Stimulated activated CD4-positive, alpha-beta T cell treated with anti-CD3 and anti-CD28 coated beads, Interleukin-1b, Interleukin-23, amount 100 ng/mL, for 24 hours (primary cell): ENCODE data around the gene DIO2.

ENCODE experiments used
- DNase-seq, 4 experiments: peaks; one replicate each; pipeline ENCODE4 v3.0.0-alpha.2; 2020; ENCODE audit warnings: low read depth in 4 of 4, low spot score in 1 of 4

The DIO2 gene

DNA sequence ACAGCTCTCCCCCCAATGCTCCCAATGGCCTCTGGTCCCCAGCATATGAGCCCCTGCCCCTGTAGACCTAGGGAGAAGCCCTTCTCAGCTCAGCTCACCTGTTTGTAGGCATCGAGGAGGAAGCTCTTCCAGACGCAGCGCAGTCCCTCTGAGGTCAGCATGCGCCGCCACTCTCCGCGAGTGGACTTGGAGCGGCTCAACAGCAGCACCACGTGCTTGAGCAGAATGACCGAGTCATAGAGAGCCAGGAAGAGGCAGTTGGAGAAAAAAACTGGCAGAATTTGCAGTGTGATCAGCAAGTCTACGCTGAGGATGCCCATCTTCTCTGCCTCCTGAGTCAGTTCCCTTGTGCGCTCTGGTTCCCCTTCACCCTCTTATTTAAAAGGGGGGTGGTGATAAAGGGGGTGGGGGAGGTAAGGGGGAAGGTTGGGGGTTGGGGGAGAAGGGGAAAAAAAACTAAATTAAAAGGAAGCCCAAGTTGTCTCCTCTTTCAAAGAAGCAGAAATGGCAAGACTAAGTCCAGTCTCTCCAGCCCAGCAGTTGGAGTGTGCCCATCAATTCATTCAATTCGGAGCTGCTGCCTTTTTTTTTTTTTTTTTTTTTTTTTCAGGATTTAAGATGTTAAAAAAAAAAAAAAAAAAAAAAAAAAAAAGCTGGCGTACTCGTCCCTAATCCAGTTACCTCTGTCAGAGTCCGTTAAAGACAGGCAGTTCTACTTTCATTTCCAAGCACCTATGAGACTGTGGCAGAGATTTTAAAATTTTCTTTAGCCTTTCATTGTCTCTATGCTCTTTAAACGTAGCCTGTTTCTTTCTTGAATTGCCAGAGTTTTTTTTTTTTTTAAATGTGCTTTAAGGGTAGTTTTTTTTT is at the start of gene DIO2:
Gene DIO2, minus strand, starts transcription at position 352 of the 870 bp plus-strand sequence. Its CDS starts 32 bp downstream, at position 320.
- DNase-seq, result no peak

DNA sequence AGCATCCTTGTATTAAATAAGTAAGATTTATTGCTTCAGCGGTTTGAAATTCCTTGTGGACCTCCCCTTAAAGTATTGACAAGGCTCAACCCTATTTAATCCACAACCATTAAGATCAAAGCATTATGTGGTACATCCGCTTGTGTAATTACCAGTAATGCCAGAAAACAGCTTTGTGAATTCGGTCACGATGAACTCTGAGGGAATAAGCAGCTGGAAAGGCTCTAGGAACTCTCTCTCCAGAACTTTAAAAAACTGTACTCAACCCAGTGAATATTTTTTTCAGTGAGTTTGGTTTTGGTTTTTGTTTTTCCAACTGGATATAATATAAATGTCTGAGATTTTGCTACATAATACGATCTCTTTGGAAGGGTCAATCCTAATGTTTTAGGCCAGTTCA is 49.3 kb upstream of the DIO2 start:
- DNase-seq, result no peak

DNA sequence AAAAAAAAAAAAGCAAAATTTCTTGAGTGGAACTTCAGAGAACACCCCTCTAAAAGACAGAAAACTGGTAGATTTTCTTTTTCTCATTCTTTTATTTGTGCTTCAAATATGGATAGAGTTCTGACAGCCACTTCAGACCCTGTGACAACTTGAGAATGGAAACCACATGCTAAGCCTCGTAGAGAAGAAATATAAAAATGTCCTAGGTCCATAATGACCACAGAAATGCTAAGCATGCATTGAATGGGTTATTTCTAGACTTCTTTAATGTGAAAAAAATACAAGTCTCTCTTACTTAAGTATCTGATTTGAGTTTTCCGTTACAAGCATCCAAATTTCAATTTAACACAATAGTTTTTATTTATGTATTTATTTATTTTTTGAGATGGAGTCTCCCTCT is 28.3 kb upstream of the DIO2 start:
- no peak for DNase-seq

DNA sequence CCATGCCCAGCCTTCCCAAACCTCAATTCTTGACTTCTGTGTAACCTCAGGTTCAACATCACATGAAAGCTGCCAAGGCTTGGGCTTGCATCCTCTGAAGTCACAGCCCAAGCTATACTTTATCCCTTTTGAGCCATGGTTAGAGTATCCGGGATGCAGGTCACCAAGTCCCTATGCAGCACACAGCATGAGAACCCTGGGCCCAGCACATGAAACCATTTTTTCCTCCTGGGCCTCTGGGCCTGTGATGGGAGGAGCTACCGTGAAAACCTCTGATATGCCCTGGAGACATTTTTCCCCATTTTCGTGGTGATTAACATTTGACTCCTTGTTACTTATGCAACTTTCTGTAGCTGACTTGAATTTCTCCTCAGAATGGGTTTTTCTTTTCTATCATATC is 25.8 kb upstream of the DIO2 start:
- DNase-seq, result no peak

DNA sequence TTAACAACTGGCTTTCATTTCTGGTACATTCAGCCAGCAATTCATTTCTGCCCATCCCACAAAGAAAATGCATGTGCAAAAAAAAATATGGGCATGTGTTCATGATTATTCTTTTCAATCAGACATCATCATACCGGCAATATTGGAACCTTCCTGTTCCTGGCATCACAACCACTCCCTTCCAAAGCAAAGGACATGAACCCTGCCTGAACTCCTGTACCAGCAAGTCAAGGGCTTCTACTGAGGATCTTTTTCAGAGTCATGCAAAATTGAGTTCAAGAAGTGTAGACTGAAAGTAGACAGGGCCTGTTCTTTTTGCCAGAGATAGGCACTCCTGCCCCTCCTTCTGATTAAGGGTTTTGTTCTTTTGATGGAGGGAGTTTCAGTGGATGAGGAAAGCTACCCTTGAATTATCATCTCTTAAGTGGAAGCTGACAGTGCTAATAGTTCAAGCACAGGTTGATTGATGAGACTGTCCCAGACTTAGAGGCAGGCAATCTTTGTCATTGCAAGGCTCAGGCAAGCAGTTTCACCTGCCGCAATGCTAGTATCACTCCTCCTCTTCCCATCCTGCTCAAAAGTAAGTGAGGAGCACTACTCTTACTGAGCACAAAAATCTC is 22.3 kb upstream of the DIO2 start:
- no peak for DNase-seq

DNA sequence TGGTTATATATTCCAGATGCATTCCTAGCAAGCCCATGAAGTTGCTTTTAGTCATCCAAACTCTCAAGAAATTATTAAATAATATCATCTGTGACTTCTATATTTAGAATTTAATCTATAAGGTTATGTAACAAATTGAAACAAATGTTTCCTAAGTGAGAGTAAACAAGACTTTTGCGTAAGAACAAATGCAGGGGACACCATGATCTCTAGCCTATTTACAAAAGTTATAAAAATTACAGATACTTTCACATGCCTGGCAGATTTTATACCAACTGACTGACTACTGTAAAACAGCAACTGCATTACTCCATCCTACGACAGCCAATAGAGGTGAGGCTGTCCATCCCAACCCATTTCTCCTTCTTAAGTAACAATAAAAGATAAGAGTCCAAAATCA is 20.4 kb upstream of the DIO2 start:
- DNase-seq, result no peak

DNA sequence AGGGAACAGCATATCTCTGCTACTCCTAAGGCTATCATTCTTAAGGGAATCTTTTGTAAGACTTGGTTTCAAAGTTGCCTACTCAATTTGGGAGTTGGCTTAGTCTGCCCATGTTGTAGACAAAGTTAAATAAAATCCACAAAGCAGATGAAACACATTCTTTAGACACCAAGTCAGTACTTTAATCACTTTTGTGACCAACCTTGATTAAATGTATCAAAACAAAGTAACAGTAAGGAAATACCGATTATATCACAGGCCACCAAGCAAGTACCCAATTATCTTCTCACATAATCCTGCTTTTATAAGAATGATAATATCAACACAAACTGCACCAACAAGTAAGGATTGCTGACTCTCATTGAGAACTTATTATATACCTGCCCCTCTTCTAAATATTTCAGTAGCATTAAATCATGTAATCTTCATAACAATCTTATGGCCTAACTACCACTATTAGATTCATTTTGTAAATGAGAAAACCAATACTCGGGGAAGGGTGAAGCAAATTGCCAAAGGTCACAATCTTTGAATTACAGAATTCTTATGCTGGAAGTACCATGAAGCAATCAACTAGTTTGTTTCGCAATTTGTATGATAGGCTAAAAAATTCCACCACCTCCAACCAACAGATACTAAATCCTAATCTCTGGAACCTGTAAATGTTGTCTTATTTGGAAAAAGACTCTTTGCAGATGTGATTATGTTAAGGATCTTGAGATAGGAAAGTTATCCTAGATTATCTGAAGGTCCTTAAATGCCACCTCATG is 12.6 kb upstream of the DIO2 start:
- DNase-seq, result no peak

DNA sequence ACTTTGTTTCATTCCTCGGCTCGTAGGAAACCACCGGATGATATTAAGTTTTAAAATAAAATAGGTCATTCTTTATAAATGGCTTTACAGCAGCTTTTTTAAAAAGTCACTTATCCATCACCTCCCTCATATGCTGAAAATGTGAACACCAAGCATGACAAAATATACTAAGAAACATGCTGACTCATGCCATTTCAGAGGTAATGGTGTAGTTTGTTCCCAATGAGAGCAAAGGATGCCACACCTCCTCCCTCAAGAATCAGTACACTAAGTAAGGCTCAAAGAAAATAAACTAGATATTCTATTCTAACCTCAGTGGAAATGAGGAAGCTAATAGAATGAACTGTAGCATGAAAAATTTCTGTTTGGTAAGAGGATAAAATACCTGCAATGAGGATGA is 5.5 kb upstream of the DIO2 start:
- no peak for DNase-seq

DNA sequence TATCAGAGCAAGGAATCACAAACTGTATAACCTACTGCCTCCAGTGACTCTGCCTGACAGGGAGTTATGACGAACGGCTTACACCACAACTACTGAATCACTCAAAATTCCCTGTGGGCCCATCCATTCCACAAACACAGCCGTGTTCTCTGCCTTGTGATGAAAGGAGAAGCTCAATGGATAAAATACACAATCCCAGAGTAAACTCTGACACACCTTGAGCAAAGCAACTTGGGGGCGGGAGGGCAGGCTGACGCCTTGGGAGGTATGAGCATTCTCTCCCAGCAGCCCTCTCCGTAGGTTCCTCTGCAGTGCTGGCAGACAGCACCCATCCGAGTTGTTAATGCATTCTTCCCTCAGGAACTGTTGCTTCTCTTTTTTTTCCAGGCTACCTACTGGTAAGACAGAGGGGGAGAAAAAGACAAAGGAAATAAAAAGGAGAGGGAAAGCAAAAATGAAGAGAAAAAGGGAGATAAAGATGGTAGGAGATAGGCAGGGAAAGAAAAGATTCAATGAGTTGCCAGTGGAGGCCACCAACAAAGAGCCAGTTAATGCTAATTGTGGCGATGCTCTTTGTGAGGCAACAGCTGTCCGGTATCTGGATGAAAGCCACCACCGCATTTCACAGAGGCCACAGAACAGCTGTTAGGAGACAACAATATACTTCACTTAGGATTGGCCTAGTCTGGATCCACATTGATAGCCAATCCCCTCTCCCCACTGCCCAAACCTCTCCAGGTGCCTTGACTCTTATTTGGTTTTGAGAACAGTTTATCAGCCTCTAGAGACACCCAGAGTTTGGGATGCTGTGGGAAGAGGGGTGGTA is 4.7 kb upstream of the DIO2 start:
- DNase-seq, result no peak

DNA sequence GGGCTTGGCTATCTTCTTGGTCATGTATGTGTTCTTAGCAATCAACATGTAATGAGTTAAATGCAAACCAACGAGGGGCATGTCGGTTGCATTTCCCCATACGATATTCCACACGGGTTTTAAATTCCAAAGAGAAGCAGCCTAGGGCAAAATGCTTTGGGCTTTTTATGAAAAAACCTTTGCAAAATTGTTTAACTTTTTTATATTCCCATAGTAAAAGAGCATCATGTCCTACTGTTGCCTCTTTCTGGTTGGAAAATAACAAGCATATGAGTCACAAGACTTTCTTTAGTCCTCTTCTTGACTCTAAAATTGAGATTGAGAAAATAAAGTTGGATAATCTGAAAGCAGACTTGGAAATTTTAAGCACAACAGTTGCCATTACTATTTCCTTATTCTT is 3.8 kb upstream of the DIO2 start:
- DNase-seq, result no peak

DNA sequence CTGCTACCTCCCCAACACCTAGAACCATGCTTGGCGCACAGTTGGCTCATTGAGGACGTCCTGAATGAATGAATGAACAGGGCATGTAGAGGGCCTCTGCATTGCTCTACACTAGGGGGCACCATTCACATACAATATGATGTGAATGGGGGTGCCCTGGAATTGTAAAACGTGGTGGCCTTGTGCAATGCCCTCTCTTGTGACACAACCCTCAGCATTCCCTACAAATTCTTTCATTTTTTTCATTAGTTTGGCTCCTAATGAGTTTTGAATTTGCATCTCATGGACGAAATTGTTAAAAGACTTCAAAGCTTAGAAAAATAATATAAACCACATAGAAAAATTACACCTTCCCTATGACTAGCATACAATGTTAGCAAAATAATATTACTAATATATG is 2.3 kb upstream of the DIO2 start:
- no peak for DNase-seq

DNA sequence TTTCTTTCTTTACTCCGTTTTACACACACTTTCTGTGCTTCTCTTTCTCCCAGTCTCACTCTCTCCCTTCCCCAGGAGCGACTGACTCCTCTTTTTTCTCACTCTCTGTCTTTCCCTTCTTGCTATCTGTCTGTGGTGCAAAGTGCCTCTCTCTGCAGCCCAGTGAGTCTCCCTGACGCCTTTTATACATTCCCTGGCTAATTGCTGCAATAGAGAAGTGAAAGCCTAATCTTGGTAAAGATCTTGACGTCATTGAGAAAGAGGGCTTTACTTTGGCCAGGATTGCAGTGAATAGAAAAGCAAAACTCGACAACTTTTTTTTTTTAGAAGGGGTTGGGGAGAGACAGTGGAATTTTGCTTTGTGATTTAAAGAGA is 706 bp upstream of the DIO2 start:
- DNase-seq, result no peak

DNA sequence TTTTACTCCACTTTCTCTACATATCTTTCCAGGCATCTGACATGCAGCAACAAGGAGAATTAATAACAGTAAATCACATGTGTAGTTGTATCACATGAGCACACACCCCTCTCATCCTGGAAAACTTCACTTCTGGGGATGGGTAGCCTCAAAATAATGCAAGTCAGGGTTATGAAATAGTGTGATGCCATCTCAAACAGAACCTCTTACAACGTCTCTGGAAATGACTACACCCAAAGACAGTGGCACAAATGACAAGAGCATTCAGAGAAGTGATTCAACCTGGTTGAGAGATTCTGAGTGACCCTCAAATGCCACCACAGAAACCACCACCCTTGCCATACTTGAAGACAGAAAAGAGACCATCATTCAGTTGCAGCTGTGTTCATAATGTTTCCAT is 2.8 kb downstream of the DIO2 start:
- DNase-seq, result no peak

DNA sequence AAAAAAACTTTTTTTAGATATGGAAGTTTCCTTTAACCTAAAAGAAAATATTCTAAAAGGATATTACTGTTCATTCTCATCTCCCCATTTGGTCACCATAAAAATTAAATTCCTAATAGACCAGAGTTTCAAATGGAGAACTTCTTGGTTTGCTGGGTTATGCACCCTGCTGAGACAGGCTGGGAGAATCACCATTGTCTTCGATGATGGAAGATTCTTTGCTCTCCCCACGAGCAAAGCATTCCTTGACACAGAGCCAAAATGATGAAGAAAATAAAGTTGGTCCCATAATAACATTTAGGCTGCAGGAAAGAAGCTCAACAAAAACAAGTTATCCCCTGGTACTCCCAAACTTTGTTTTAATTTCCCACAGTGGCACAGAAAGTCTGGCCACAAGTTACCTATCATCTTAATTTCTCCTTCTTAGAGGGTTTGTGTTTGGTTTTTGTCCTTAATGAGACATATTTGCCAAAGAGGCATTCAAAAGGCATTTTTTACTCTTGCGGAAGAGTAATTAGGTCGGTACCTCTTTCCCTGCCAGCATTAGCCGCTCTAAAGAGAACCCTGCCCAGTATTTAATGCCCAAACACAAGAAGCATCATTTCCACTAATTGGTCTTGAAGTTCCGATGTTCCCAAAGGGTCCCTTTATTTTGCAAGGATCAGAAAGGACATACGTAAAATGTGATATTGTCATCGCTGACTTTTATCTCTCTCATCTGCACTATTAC is 4.8 kb downstream of the DIO2 start:
- no peak for DNase-seq

DNA sequence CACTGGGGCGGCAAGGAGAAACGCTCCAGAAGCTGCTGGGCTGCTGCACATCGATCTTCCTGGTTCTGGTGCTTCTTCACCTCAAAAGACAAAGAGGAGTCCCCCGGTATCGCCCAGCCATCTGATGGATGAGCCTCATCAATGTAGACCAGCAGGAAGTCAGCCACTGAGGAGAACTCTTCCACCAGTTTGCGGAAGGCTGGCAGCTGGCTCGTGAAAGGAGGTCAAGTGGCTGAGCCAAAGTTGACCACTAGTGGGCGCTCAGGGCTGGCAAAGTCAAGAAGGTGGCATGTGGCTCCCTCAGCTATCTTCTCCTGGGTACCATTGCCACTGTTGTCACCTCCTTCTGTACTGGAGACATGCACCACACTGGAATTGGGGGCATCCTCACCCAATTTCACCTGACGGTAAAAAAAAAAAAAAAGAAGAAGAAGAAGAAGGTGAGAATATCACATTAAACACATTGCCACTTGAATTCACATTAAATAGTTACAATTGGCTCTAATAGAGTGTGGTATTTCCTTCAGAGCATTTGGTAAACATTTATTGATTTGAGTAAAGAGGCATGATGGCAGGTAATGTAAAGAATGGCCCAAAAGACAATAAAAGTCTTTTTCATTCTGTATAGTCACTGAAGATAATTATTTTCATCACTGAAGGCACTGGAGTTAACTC is 8.3 kb downstream of the DIO2 start:
- no peak for DNase-seq

DNA sequence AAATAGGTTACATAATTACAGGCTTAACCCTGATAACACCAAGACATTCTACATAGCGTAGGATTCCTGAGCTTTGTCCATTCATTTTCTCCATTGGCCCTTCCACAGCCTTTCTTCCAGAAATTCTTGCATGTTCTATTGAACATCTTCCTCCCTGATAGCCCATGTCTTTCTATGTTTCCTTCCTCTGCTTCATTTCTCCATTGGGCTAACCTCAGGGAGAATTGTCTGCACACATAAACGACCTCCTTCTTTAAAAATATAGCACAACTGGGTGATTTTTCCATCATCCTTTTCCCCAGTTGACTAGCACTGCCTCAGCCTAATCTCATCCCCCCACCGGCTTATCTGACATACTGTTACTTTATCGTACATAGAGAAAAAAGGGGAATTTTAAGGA is 11.2 kb downstream of the DIO2 start:
- no peak for DNase-seq

DNA sequence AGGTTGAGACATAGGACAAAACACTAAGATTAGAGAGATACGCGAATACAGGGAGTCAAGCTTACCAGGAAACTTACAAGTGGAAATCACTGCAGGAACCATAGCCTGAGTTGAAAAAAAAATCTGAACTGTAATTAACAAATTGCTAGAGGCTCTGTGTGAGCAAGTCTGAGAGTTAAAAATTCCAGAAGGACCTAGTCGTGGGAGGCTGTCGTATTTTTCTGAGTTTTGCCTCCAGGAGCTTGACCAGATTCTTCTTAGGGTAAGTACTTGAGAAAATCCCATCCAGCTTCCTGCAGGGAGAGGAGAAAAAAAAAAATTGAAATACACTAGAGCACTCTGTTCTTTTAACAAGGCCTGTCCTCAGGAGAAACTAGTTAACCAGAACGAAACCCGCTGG is 22.7 kb downstream of the DIO2 start:
- no peak for DNase-seq

DNA sequence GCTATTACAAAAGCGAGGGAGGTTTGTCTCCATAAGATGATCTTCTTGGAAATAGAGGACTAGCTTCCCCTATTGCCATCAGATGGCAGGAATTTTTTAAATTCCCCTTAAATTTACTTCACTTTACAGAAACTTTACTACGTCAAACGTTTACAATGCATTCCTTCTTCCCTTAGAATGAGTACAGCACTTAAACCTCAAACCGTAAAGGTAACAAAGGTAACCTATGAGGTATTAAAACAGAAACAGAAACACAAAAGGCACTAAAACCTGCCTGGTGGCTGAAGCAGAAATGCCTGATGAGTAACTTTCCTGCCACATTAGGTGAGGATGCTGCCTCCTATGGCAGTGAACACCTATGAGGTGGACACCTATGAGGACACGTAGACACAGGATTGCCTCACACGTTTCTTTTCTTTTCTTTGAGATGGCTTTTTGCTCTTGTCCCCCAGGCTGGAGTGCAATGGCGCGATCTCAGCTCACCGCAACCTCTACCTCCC is 25.0 kb downstream of the DIO2 start:
- DNase-seq, result no peak

DNA sequence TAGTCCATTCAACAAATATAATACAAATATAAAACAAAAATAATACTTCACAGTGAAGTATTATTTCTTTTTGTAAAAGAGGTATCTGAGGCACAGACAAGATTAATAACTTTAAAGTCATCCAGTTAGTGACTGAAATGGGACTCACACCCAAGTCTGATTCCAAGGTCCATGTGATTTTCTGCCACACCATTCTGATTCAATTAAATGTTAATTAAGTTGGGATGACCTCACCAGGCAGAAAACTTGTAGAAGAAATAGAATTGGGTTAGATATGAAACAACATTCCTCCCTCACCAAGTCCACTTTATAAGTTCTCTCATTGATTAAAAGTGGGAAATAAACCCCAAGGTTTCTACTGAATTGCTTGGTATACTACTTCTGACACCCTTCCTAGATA is 34.4 kb downstream of the DIO2 start:
- no peak for DNase-seq
